ENCODE measurements around the gene LTBP3.

LTBP3 gene

GRCh38 chr11:65498042-65498726 is 60.0 kb downstream of the LTBP3 start (continued):
- TF ChIP-seq PATZ1 (tag by site-specific recombination; IDR thresholded peaks at IDR 0.05) (peak; percentile 88), ZBTB48 (tag by site-specific recombination; IDR thresholded peaks at IDR 0.05) (0 out of 2 replicates have a peak, but pooled peaks have one; percentile 17), GLIS1 (tag by site-specific recombination; IDR thresholded peaks at IDR 0.05) (peak; percentile 22; the same call in 1 of the 2 replicates)

DNA sequence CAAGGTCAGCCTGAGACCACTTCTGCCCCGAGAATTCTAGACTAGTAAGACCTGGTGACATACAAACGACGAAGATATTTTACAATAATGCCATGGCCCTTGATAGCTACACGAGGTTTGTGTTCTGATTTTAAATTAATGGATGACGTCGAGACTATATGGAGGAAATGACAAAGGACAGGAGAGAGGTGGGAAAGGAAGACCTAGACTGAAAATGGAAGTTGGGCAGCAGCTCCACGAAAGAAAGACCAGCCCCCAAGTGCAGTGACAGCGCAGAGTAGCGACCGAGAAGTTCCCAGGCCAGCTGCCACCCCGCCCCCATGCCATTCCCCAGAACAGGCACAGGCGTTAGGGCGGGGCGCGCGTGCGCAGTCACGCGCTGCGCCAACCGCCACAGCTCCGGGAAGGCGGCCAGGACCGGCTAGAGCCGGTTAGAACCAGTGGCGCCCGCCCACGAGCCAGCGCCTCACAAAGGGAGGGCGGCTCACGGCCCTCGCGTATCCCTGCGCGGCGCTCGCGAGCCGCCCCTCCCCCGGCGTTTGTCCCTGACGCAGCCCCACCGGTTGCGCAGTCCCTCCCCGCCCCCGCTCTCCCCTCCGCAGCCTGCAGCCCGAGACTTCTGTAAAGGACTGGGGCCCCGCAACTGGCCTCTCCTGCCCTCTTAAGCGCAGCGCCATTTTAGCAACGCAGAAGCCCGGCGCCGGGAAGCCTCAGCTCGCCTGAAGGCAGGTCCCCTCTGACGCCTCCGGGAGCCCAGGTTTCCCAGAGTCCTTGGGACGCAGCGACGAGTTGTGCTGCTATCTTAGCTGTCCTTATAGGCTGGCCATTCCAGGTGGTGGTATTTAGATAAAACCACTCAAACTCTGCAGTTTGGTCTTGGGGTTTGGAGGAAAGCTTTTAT is 60.8 kb downstream of the LTBP3 start:
- Histone ChIP-seq H3K4me3 (ENCODE audit: low read depth, low read length) (peak overlapping the region; percentile 98), H3K27ac (ENCODE audit: extremely low read depth, low read depth, low read length) (peak overlapping the region; percentile 98), H3K36me3 (ENCODE audit: control insufficient read depth in 2 of 2, insufficient read depth in 1 of 2, low read length in 2 of 2) (peaks cover 0 to 26% of the 10 kb centered on the region in 2 experiments; a peak in 1 of 3 replicates), H3K9me3 (ENCODE audit: control insufficient read depth, insufficient read depth, low read depth, low read length) (no peaks in the 10 kb centered on the region), H3K4me1 (ENCODE audit: control insufficient read depth, insufficient read depth, low read length) (peaks cover 7% of the 10 kb centered on the region)
- ChIA-PET POLR2A (interaction anchor here (0.5 to 28.2 kb wide), 27 partner anchors 9 to 1192 kb away, joined by 3 to 1129 read pairs (median 5); partner anchors contain the start of genes DPF2, ESRRA, FAM89B and FRMD8), CTCF (interaction anchor here (0.7 to 5.0 kb wide), 14 partner anchors 9 to 182 kb away, joined by 3 to 35 read pairs (median 4); no protein-coding TSS in a partner anchor)
- TF ChIP-seq TSHZ1 (tag by site-specific recombination; IDR thresholded peaks at IDR 0.05; ENCODE audit: borderline replicate concordance), result 0 out of 2 replicates have a peak, but pooled peaks have one; percentile 59
- TF ChIP-seq KLF16 (tag by site-specific recombination; IDR thresholded peaks at IDR 0.05), result peak; percentile 52; the same call in 1 of the 2 replicates
- peak; percentile 90 for TF ChIP-seq SP2 (tag by site-specific recombination; IDR thresholded peaks at IDR 0.05)
- TF ChIP-seq ZNF184 (tag by site-specific recombination; IDR thresholded peaks at IDR 0.05), result 0 out of 2 replicates have a peak, but pooled peaks have one; percentile 37
- TF ChIP-seq ZNF391 (tag by site-specific recombination; IDR thresholded peaks at IDR 0.05; ENCODE audit: borderline replicate concordance, low read depth), result 0 out of 2 replicates have a peak, but pooled peaks have one; percentile 13
- peak; percentile 70 for TF ChIP-seq GLIS1 (tag by site-specific recombination; IDR thresholded peaks at IDR 0.05)
- TF ChIP-seq ZNF366 (tag by site-specific recombination; conservative IDR thresholded peaks at IDR 0.05), result 0 out of 2 replicates have a peak, but pooled peaks have one; percentile 24
- TF ChIP-seq, protein P1, sequence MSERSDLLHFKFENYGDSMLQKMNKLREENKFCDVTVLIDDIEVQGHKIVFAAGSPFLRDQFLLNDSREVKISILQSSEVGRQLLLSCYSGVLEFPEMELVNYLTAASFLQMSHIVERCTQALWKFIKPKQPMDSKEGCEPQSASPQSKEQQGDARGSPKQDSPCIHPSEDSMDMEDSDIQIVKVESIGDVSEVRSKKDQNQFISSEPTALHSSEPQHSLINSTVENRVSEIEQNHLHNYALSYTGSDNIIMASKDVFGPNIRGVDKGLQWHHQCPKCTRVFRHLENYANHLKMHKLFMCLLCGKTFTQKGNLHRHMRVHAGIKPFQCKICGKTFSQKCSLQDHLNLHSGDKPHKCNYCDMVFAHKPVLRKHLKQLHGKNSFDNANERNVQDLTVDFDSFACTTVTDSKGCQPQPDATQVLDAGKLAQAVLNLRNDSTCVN (tag by site-specific recombination; optimal IDR thresholded peaks at IDR 0.05), result peak; percentile 93
- TF ChIP-seq TCF7L2 (IDR thresholded peaks at IDR 0.05; ENCODE audit: borderline replicate concordance, low read depth, low read length), result 0 out of 2 replicates have a peak, but pooled peaks have one; percentile 56
- TF ChIP-seq SP7 (tag by site-specific recombination; IDR thresholded peaks at IDR 0.05), result peak; percentile 79
- 0 out of 2 replicates have a peak, but pooled peaks have one; percentile 24 for TF ChIP-seq OSR2 (tag by site-specific recombination; IDR thresholded peaks at IDR 0.05)
- no peak for TF ChIP-seq ZSCAN23 (tag by site-specific recombination; IDR thresholded peaks at IDR 0.05)
- peak; percentile 91 for TF ChIP-seq KLF9 (tag by site-specific recombination; IDR thresholded peaks at IDR 0.05; ENCODE audit: low read depth)
- TF ChIP-seq YY1 (tag by site-specific recombination; IDR thresholded peaks at IDR 0.05), result peak; percentile 68; the same call in 1 of the 2 replicates
- TF ChIP-seq WT1 (tag by site-specific recombination; IDR thresholded peaks at IDR 0.05), result peak; percentile 79
- TF ChIP-seq ZNF148 (tag by site-specific recombination; IDR thresholded peaks at IDR 0.05; ENCODE audit: borderline replicate concordance), result no peak
- TF ChIP-seq ZFHX2 (tag by site-specific recombination; conservative IDR thresholded peaks at IDR 0.05), result peak; percentile 92
- 0 out of 2 replicates have a peak, but pooled peaks have one; percentile 61 for TF ChIP-seq ZNF561 (tag by site-specific recombination; IDR thresholded peaks at IDR 0.05; ENCODE audit: borderline replicate concordance)
- peak; percentile 71; the same call in 1 of the 2 replicates for TF ChIP-seq ZNF600 (tag by site-specific recombination; IDR thresholded peaks at IDR 0.05)
- no peak for TF ChIP-seq ZNF155 (tag by site-specific recombination; IDR thresholded peaks at IDR 0.05)
- TF ChIP-seq ZBTB20 (tag by site-specific recombination; IDR thresholded peaks at IDR 0.05), result peak; percentile 88
- no peak for TF ChIP-seq ZNF776 (tag by site-specific recombination; IDR thresholded peaks at IDR 0.05; ENCODE audit: borderline replicate concordance)

All from HEK293 (cell line).